Stimulated activated CD8-positive, alpha-beta memory T cell treated with anti-CD3 and anti-CD28 coated beads, Interleukin-4, amount 100 ng/mL, for 4 hours (primary cell): ENCODE measurements around the gene NISCH.

Experiments used
- DNase-seq, 2 donors: peaks; one replicate each; pipeline ENCODE4 v3.0.0-alpha.2; 2020; ENCODE audit warnings: low read depth in 2 of 2, low spot score in 1 of 2

The NISCH gene

DNA sequence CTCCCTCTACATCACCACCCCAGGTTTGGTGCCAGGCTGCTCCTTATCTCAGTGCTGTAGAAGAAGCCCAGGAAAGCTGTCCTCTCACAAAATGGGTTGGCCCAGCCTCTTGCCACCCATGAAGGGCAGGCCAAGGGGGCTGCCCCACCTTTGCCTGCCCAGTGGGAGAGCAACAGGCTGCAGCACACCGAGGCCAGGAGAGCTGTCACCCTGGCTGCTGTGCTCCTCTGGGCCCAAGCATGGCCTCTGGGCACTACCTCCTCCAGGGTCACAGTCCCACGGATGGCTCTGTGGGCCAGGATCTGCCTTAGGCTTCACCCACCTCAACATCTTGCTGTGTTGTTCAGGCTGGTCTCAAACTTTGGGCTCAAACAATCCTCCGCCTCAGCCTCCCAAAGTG is 33.3 kb downstream of the NISCH start:
- DNase-seq: no peak

DNA sequence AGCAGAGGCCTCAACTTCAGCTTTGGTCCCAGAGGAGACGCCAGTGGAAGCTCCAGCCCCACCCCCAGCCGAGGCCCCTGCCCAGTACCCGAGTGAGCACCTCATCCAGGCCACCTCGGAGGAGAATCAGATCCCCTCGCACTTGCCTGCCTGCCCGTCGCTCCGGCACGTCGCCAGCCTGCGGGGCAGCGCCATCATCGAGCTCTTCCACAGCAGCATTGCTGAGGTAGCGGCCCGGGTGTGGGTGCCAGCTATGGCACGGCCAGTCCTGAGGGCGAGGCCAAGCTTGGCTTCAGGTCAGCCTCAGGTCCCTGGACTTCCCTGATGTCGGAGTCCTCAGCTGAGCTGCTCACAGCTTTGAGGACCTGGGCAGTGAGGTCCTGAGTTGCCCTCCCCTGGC is 34.0 kb downstream of the NISCH start:
- DNase-seq: no peak

DNA sequence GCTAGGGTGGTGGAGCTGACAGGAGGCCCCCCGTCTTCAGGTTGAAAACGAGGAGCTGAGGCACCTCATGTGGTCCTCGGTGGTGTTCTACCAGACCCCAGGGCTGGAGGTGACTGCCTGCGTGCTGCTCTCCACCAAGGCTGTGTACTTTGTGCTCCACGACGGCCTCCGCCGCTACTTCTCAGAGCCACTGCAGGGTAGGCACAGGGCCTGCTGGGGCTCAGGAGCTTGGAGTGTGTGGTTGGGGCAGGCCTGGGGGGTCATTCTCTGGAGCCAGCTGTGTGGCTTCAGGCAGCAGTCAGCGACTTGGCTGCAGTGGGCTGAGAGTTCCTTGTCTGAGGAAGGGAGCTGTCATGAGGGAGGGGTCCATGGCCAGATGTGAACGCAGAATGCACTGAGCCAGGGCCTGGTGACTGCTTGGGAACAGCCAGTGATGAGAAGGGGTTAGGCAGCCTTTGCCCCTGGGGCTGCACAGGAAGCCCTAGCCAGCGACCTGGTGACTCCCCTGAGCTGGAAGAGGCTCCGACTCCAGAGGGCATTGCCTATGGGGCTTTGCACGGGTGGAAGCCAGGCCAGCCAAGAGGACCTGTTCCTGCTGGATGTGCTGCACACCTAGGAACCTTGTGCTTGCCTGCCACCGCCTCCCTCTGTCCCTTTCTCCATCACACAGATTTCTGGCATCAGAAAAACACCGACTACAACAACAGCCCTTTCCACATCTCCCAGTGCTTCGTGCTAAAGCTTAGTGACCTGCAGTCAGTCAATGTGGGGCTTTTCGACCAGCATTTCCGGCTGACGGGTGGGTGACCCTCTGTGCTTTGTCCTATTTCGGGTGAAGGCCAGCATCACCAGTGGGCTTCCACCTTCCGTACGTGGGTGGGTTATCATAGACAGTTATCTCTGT is 34.9 kb downstream of the NISCH start:
- no peak for DNase-seq

DNA sequence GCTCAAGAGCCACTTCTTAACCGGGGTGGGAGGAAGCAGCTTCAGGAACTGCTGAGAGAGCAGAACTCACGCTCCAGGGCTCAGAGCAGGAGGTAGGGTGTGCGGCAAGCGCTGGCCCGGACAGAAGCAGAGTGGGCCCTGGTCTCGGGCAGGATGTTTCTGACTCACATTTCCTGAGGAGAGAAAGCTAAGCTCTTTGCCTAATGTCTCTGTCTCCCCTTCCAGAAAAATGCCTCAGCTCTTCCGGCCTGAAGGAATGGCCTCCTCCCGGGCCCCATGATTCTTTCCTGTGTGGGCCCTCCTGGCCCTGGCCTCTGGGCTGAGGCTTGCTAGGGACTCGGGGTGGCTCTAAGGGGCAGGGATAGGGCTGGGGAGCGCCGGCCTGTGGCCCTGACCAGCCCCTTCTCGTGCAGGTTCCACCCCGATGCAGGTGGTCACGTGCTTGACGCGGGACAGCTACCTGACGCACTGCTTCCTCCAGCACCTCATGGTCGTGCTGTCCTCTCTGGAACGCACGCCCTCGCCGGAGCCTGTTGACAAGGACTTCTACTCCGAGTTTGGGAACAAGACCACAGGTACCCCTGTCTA is 35.6 kb downstream of the NISCH start:
- no peak for DNase-seq

GRCh38 chr3:52492059-52492458 is 36.7 kb downstream of the NISCH start:
- no peak for DNase-seq

- no peak for DNase-seq
Observed at GRCh38 chr3:52493232-52494017, 38.0 kb downstream of the NISCH start.

DNA sequence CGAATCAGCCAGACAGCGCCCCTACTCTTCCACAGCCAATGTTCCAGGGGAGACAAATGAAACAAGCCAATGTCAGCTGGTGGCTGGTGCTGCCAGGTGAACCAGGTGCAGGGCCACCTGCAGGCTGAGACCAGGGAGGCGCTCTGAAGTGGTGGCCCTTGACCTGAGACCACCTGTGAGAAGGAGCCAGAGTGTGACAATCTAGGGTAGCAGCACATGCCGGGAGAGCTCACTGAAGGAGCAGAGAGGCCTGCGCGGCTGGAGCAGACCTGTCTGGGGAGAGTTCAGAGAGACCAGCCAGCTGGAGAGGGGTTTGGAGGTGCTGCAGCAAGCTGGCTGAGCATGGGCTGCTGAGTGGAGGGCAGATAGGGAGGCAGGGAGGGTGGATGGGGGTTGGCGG is 39.0 kb downstream of the NISCH start:
- DNase-seq: no peak

GRCh38 chr3:52494886-52495495 is 39.6 kb downstream of the NISCH start, which contains the start of gene STAB1:
STAB1 (plus strand) TSS chr3:52495338; CDS start chr3:52495414, 76 bp downstream.
- no peak for DNase-seq

GRCh38 chr3:52495777-52496602 is 40.6 kb downstream of the NISCH start:
- no peak for DNase-seq

- no peak for DNase-seq
Observed at GRCh38 chr3:52498137-52499054, 43.0 kb downstream of the NISCH start.

DNA sequence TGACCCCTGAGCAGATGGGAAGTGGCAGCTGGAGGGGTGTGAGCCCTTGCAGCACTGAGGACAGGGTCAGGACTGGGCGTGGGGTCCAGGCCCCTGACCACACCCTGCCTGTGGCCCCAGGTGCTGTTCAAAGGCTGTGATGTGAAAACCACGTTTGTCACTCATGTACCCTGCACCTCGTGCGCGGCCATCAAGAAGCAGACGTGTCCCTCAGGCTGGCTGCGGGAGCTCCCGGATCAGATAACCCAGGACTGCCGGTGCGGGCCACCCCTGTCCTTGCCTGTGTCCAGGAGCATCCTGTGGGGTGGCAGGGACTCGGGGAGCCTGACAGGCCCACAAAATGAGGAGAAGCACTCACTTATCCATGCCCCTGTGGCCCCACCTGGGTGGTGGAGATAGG is 45.6 kb downstream of the NISCH start:
- no peak for DNase-seq

- DNase-seq: no peak
Observed at GRCh38 chr3:52502001-52502400, 46.6 kb downstream of the NISCH start.

DNA sequence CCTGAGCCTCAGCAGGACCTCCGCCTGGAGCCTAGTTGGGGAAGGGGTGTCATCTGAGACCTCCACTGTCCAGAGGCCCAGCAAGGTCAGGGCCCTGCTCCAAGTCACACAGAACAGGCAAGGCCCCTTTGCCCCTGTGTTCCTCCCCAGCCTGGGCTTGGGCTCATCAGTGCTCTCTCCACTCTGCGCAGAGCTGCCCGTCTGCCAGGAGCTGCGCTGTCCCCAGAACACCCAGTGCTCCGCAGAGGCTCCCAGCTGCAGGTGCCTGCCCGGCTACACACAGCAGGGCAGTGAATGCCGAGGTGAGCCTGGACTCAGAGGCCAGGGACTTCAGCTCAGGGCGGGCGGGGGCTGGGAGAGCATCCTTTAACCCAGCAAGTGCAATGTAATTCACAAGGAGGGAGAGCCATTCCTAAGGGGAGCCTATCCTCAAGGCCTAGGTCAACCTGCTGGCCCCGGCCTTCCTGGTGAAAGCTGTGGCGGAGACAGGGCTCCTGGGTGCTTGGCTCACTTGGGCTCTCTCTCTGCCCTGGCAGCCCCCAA is 47.5 kb downstream of the NISCH start:
- no peak for DNase-seq

DNA sequence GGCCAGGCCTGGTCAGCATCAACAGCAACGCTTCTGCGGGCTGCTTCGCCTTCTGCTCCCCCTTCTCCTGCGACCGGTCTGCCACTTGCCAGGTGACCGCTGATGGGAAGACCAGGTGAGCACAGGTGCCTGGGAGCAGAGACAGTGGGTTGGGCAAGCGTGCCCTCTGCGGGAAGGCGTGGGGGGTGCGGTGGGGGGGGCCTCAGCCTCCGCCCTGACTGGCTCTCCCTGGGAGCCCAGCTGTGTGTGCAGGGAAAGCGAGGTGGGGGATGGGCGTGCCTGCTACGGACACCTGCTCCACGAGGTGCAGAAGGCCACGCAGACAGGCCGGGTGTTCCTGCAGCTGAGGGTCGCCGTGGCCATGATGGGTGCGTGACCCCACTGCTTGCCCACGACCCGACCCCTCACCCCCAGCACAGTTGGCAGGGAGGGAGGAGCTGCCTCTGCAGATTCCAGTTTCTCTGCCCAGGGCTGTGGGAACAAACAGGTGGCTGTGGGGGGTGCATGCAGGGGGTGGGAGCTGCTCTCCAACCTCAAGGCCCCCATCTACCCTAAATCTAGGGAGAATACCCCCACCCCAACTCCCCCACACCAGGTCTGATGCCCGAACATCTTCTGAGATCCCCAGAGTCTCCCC is 48.5 kb downstream of the NISCH start:
- no peak for DNase-seq

- no peak for DNase-seq
Observed at GRCh38 chr3:52504977-52505376, 49.6 kb downstream of the NISCH start.

- no peak for DNase-seq
Observed at GRCh38 chr3:52506266-52506966, 51.0 kb downstream of the NISCH start.

DNA sequence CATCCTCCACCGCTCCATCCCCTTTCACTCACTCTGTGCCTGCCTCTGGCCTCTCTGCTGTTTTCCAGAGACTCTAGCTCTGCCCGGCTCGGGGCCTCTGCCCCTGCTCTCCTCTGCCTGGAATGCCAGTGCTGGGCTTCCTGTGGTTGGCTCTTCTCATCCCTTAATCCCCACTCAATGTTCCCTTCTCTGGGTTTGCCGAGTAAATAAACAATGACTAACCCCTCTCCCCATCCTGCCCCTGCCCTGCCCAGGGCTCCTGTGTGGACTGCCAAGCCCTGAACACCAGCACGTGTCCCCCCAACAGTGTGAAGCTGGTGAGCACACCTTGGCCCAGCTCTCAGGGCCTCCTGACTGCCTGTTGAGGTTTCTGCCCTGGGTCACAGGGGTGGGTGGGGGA is 52.0 kb downstream of the NISCH start:
- no peak for DNase-seq

DNA sequence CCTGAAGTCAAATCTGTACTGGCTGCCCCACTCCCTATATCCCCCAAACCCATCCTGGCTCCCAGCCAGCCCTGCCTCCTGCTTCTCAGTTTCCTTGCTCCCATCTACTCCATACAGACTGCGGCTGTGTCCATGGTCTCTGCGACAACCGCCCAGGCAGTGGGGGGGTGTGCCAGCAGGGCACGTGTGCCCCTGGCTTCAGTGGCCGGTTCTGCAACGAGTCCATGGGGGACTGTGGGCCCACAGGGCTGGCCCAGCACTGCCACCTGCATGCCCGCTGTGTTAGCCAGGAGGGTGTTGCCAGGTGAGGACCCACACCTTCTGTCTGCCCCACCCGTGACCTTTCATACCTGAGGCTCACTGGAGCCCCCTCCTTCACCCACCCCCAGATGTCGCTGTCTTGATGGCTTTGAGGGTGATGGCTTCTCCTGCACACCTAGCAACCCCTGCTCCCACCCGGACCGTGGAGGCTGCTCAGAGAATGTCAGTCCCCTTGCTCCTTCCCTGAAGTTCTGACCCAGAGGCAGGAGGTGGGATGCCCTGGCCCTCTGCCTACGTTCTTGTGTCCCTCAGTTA is 54.4 kb downstream of the NISCH start:
- no peak for DNase-seq
